ENCODE results near the gene REPIN1.

REPIN1 gene

DNA sequence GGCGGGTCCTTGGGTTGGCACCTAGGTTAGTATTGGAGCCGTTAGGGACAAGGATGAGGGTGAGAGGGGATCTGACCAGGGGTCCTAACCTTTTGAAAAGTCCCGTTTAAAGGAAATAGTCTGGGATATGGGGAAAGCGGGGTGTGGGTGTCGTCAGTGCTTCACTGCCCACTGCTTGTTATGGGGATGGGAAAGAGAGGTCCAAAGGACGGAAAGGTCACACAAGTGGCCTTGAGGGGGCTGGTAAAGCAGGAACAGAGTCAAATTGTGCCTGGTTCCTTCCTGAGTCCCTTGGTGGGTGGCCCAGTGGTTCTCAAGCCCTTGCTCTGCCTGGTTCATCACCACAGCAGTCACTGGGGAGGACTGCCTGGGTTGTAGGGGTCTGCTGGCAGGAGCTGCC is 7.9 kb downstream of the REPIN1 start:
- Histone ChIP-seq H3K9ac (ENCODE audit: low read length) (peak overlapping the region; percentile 97), H3K36me3 (replicated peaks; ENCODE audit: low read depth, low read length) (peaks cover 32% of the 10 kb centered on the region), H3K4me3 (ENCODE audit: low read length) (peak overlapping the region; percentile 12), H2AFZ (ENCODE audit: low read depth, low read length) (no peak overlapping the region), H4K20me1 (ENCODE audit: insufficient read depth, low read length) (peaks cover 30% of the 10 kb centered on the region), H3K4me1 (ENCODE audit: low read length) (peaks cover 71% of the 10 kb centered on the region), H3K27ac (ENCODE audit: low read length) (peak overlapping the region; percentile 93), H3K79me2 (ENCODE audit: low read length) (peaks cover 80% of the 10 kb centered on the region), H3K9me3 (ENCODE audit: insufficient read depth, low read length) (no peaks in the 10 kb centered on the region), H3K27me3 (ENCODE audit: low read depth, low read length) (no peaks in the 10 kb centered on the region), H3K4me2 (ENCODE audit: low read length) (peak overlapping the region; percentile 88)
- TF ChIP-seq, protein P1, sequence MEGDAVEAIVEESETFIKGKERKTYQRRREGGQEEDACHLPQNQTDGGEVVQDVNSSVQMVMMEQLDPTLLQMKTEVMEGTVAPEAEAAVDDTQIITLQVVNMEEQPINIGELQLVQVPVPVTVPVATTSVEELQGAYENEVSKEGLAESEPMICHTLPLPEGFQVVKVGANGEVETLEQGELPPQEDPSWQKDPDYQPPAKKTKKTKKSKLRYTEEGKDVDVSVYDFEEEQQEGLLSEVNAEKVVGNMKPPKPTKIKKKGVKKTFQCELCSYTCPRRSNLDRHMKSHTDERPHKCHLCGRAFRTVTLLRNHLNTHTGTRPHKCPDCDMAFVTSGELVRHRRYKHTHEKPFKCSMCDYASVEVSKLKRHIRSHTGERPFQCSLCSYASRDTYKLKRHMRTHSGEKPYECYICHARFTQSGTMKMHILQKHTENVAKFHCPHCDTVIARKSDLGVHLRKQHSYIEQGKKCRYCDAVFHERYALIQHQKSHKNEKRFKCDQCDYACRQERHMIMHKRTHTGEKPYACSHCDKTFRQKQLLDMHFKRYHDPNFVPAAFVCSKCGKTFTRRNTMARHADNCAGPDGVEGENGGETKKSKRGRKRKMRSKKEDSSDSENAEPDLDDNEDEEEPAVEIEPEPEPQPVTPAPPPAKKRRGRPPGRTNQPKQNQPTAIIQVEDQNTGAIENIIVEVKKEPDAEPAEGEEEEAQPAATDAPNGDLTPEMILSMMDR (IDR thresholded peaks at IDR 0.05; ENCODE audit: low read depth, low read length) = no peak
- no peak for TF ChIP-seq EZH2phosphoT487 (IDR thresholded peaks at IDR 0.05; ENCODE audit: low read depth)

- peak overlapping the region; percentile 88 for H3K4me2 ChIP-seq (ENCODE audit: low read length)
Measured at GRCh38 chr7:150377196-150377595, 8.6 kb downstream of the REPIN1 start.

GRCh38 chr7:150377635-150378034 is 9.0 kb downstream of the REPIN1 start:
- no peaks in the 10 kb centered on the region for H3K27me3 ChIP-seq (ENCODE audit: low read depth, low read length)
- peak overlapping the region; percentile 93 for H3K27ac ChIP-seq (ENCODE audit: low read length)
- H3K4me1 ChIP-seq (ENCODE audit: low read length) = peaks cover 80% of the 10 kb centered on the region
- no peaks in the 10 kb centered on the region for H3K9me3 ChIP-seq (ENCODE audit: insufficient read depth, low read length)
- TF ChIP-seq, protein P1 (IDR thresholded peaks at IDR 0.05; ENCODE audit: low read depth, low read length) = no peak
- no peak for TF ChIP-seq EZH2phosphoT487 (IDR thresholded peaks at IDR 0.05; ENCODE audit: low read depth)
- peak overlapping the region; percentile 97 for H3K9ac ChIP-seq (ENCODE audit: low read length)
- H3K79me2 ChIP-seq (ENCODE audit: low read length) = peaks cover 79% of the 10 kb centered on the region
- H3K4me3 ChIP-seq (ENCODE audit: low read length) = peak overlapping the region; percentile 91
- H3K36me3 ChIP-seq (replicated peaks; ENCODE audit: low read depth, low read length) = peaks cover 24% of the 10 kb centered on the region
- H4K20me1 ChIP-seq (ENCODE audit: insufficient read depth, low read length) = peaks cover 21% of the 10 kb centered on the region
- H2AFZ ChIP-seq (ENCODE audit: low read depth, low read length) = no peak overlapping the region
- peak overlapping the region; percentile 88 for H3K4me2 ChIP-seq (ENCODE audit: low read length)

More at GRCh38 chr7:150377196-150377595, 8.6 kb downstream of the REPIN1 start:
- Histone ChIP-seq H3K27me3 (ENCODE audit: low read depth, low read length) (no peaks in the 10 kb centered on the region), H3K4me1 (ENCODE audit: low read length) (peaks cover 77% of the 10 kb centered on the region), H3K4me3 (ENCODE audit: low read length) (peak overlapping the region; percentile 91), H3K36me3 (replicated peaks; ENCODE audit: low read depth, low read length) (peaks cover 28% of the 10 kb centered on the region), H3K9ac (ENCODE audit: low read length) (peak overlapping the region; percentile 97), H3K79me2 (ENCODE audit: low read length) (peaks cover 79% of the 10 kb centered on the region), H4K20me1 (ENCODE audit: insufficient read depth, low read length) (peaks cover 25% of the 10 kb centered on the region), H2AFZ (ENCODE audit: low read depth, low read length) (no peak overlapping the region), H3K27ac (ENCODE audit: low read length) (peak overlapping the region; percentile 93), H3K9me3 (ENCODE audit: insufficient read depth, low read length) (no peaks in the 10 kb centered on the region)
- TF ChIP-seq EZH2phosphoT487 (IDR thresholded peaks at IDR 0.05; ENCODE audit: low read depth) = no peak
- TF ChIP-seq, protein P1 (IDR thresholded peaks at IDR 0.05; ENCODE audit: low read depth, low read length) = no peak

DNA sequence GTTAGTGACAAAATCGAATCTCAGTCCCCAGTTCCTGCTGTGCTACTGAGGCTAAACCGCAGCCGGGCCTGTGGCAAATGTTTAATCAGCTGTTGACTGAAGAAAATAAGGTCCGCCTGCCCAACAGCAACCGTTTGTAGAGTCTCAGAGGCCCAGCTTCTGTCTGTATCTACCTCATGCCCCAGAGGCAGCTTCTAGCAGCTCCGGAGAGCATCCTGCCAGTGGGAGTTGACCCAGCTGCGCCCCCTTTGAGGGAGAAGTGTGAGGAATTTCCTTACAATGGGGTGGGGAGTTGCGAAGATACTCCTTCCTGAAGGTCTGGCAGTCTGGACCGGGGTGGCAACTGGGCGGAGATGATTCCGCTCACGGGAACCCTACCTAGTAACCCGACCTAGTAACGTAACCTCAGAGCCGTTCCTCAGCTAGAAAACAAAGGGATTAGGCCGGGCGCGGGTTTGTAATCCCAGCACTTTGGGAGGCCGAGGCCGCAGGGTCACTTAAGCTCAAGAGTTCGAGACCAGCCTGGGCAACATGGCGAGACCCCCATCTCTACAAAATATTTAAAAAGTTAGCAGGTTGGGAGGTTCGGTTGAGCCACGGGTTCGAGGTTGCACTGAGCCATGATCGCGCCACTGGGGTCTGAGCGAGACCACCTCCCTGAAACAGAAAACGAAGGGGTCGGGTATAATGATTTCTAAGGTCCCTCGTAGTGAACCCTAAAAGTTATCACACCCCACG is 9.7 kb downstream of the REPIN1 start:
- Histone ChIP-seq H3K36me3 (replicated peaks; ENCODE audit: low read depth, low read length) (peaks cover 20% of the 10 kb centered on the region), H3K9me3 (ENCODE audit: insufficient read depth, low read length) (no peaks in the 10 kb centered on the region), H3K4me1 (ENCODE audit: low read length) (peaks cover 81% of the 10 kb centered on the region), H3K27me3 (ENCODE audit: low read depth, low read length) (no peaks in the 10 kb centered on the region), H3K4me3 (ENCODE audit: low read length) (peak overlapping the region; percentile 91), H2AFZ (ENCODE audit: low read depth, low read length) (no peak overlapping the region), H3K9ac (ENCODE audit: low read length) (peak overlapping the region; percentile 97), H3K27ac (ENCODE audit: low read length) (peak overlapping the region; percentile 93), H4K20me1 (ENCODE audit: insufficient read depth, low read length) (peaks cover 14% of the 10 kb centered on the region), H3K79me2 (ENCODE audit: low read length) (peaks cover 79% of the 10 kb centered on the region), H3K4me2 (ENCODE audit: low read length) (peak overlapping the region; percentile 88)
- no peak for TF ChIP-seq EZH2phosphoT487 (IDR thresholded peaks at IDR 0.05; ENCODE audit: low read depth)
- TF ChIP-seq, protein P1 (IDR thresholded peaks at IDR 0.05; ENCODE audit: low read depth, low read length) = peak; percentile 32; the same call in 1 of the 2 replicates

Measured in OCI-LY3 (cell line).